SK-N-SH treated with all-trans-retinoic acid at 6 μM for 48 hours (cell line): ENCODE results near the gene ASAP2.
A peak's percentile ranks its signal among the peaks of the same experiment; 100 is the strongest.

Experiments used
- ATAC-seq: fragments of 200-7000 bp; cut with Tn5 transposase; 3 replicates; pipeline ENCODE4 v1.9.1; 2020; ENCODE audit warnings: mild to moderate bottlenecking, moderate library complexity
- ARNTL ChIP-seq: fragments of 450-650 bp; formaldehyde crosslinking; IDR thresholded peaks from 2 replicates; pipeline ENCODE4 v1.5.0; 2020; ENCODE audit warnings: low read depth, mild to moderate bottlenecking, moderate library complexity, borderline replicate concordance
- BACH2 ChIP-seq: fragments of 250-450 bp; sonication (Bioruptor Pico); IDR thresholded peaks from 2 replicates; pipeline ENCODE4 v1.9.0; 2021; ENCODE audit warnings: mild to moderate bottlenecking, borderline replicate concordance
- CREB5 ChIP-seq: fragments of 250-450 bp; sonication (Bioruptor Pico); IDR thresholded peaks from 2 replicates; pipeline ENCODE4 v1.5.1; 2020; ENCODE audit warnings: low read depth, mild to moderate bottlenecking, moderate library complexity
- CSDC2 ChIP-seq: fragments of 250-450 bp; sonication (Bioruptor Pico); IDR thresholded peaks from 2 replicates; pipeline ENCODE4 v1.5.0; 2020; ENCODE audit warnings: mild to moderate bottlenecking, moderate library complexity
- ESRRG ChIP-seq: fragments of 250-450 bp; sonication (Bioruptor Pico); IDR thresholded peaks from 2 replicates; pipeline ENCODE4 v1.6.1; 2021; ENCODE audit warnings: mild to moderate bottlenecking
- GLIS3 ChIP-seq: fragments of 250-450 bp; sonication (Bioruptor Pico); IDR thresholded peaks from 2 replicates; pipeline ENCODE4 v1.5.0; 2020; ENCODE audit warnings: mild to moderate bottlenecking, moderate library complexity
- ISL1 ChIP-seq: fragments of 250-450 bp; sonication (Bioruptor Pico); IDR thresholded peaks from 2 replicates; pipeline ENCODE4 v2.1.2; 2022; ENCODE audit warnings: mild to moderate bottlenecking, moderate library complexity
- OSR1 ChIP-seq: fragments of 250-450 bp; sonication (Bioruptor Pico); IDR thresholded peaks from 2 replicates; pipeline ENCODE4 v1.8.0; 2022; ENCODE audit warnings: moderate library complexity, mild to moderate bottlenecking, inconsistent platforms
- PATZ1 ChIP-seq: fragments of 250-450 bp; sonication (Bioruptor Pico); IDR thresholded peaks from 2 replicates; pipeline ENCODE4 v1.8.0; 2020; ENCODE audit warnings: mild to moderate bottlenecking, moderate library complexity, borderline replicate concordance
- POU6F1 ChIP-seq: fragments of 250-450 bp; sonication (Bioruptor Pico); IDR thresholded peaks from 2 replicates; pipeline ENCODE4 v1.8.0; 2021; ENCODE audit warnings: low read depth, mild to moderate bottlenecking, moderate library complexity, borderline replicate concordance
- PPARA ChIP-seq: fragments of 250-450 bp; sonication (Bioruptor Pico); IDR thresholded peaks from 2 replicates; pipeline ENCODE4 v1.5.0; 2020; ENCODE audit warnings: mild to moderate bottlenecking, borderline replicate concordance
- RARB ChIP-seq: fragments of 250-450 bp; sonication (Bioruptor Pico); IDR thresholded peaks from 2 replicates; pipeline ENCODE4 v1.8.0; 2021; ENCODE audit warnings: mild to moderate bottlenecking, moderate library complexity
- SNAI2 ChIP-seq: fragments of 250-450 bp; sonication (Bioruptor Pico); IDR thresholded peaks from 2 replicates; pipeline ENCODE4 v1.5.0; 2020; ENCODE audit warnings: mild to moderate bottlenecking, moderate library complexity
- TCF4 ChIP-seq: fragments of 250-450 bp; sonication (Bioruptor Pico); IDR thresholded peaks from 2 replicates; pipeline ENCODE4 v1.8.0; 2021; ENCODE audit warnings: mild to moderate bottlenecking, moderate library complexity, borderline replicate concordance
- TOX ChIP-seq: fragments of 250-450 bp; sonication (Bioruptor Pico); IDR thresholded peaks from 2 replicates; pipeline ENCODE4 v1.8.0; 2021; ENCODE audit warnings: mild to moderate bottlenecking, moderate library complexity, borderline replicate concordance
- TSHZ2 ChIP-seq: fragments of 250-450 bp; sonication (Bioruptor Pico); IDR thresholded peaks from 2 replicates; pipeline ENCODE4 v1.5.0; 2020; ENCODE audit warnings: mild to moderate bottlenecking, moderate library complexity
- ZC3H10 ChIP-seq: fragments of 250-450 bp; sonication (Bioruptor Pico); IDR thresholded peaks from 2 replicates; pipeline ENCODE4 v1.5.1; 2021; ENCODE audit warnings: mild to moderate bottlenecking, moderate library complexity
- ZFP3 ChIP-seq: fragments of 250-450 bp; sonication (Bioruptor Pico); IDR thresholded peaks from 2 replicates; pipeline ENCODE4 v1.5.0; 2020; ENCODE audit warnings: mild to moderate bottlenecking, moderate library complexity
- ZFP30 ChIP-seq: fragments of 450-650 bp; formaldehyde crosslinking; IDR thresholded peaks from 2 replicates; pipeline ENCODE4 v1.5.0; 2022; ENCODE audit warnings: mild to moderate bottlenecking, moderate library complexity
- ZNF565 ChIP-seq: fragments of 450-650 bp; formaldehyde crosslinking; conservative IDR thresholded peaks from 2 replicates; pipeline ENCODE4 v1.5.0; 2020; ENCODE audit warnings: low read depth, mild to moderate bottlenecking, moderate library complexity
- ZNF70 ChIP-seq: fragments of 450-650 bp; formaldehyde crosslinking; IDR thresholded peaks from 2 replicates; pipeline ENCODE4 v1.5.0; 2020; ENCODE audit warnings: mild to moderate bottlenecking, moderate library complexity
- ZNF8 ChIP-seq: fragments of 450-650 bp; formaldehyde crosslinking; IDR thresholded peaks from 2 replicates; pipeline ENCODE4 v1.5.0; 2020; ENCODE audit warnings: mild to moderate bottlenecking, moderate library complexity

Gene ASAP2

GRCh38 chr2:9200633-9201015 lies 6.0 kb upstream of the ASAP2 start:
- TF ChIP-seq TCF4 (CRISPR knock-in tag) = no peak
- no peak for TF ChIP-seq POU6F1 (CRISPR knock-in tag)
- TF ChIP-seq CREB5 (CRISPR knock-in tag) = no peak
- TF ChIP-seq ZC3H10 (CRISPR knock-in tag) = no peak
- TF ChIP-seq CSDC2 = no peak
- no peak for TF ChIP-seq ZNF8
- TF ChIP-seq OSR1 (CRISPR knock-in tag) = no peak
- TF ChIP-seq TSHZ2 (CRISPR knock-in tag) = no peak
- no peak for TF ChIP-seq SNAI2 (CRISPR knock-in tag)
- TF ChIP-seq RARB (CRISPR knock-in tag) = no peak
- no peak for TF ChIP-seq ZNF70 (CRISPR knock-in tag)
- no peak for TF ChIP-seq ISL1 (CRISPR knock-in tag)
- TF ChIP-seq GLIS3 (CRISPR knock-in tag) = no peak
- no peak for TF ChIP-seq PATZ1 (CRISPR knock-in tag)
- peak; percentile 36 for ATAC-seq

GRCh38 chr2:9201185-9201891 lies 5.3 kb upstream of the ASAP2 start:
- TF ChIP-seq ISL1 (CRISPR knock-in tag) (peak; percentile 57; the same call in 1 of the 2 replicates), GLIS3 (CRISPR knock-in tag) (no peak)
- TF ChIP-seq, all 23 proteins: peak for 1

GRCh38 chr2:9203006-9203405 lies 3.6 kb upstream of the ASAP2 start:
- TF ChIP-seq ESRRG (CRISPR knock-in tag) (no peak), OSR1 (CRISPR knock-in tag) (no peak), BACH2 (CRISPR knock-in tag) (no peak), ISL1 (CRISPR knock-in tag) (0 out of 2 replicates have a peak, but pooled peaks have one; percentile 3), CSDC2 (no peak), TOX (no peak), PPARA (CRISPR knock-in tag) (no peak)
- no peak for ATAC-seq

More at GRCh38 chr2:9201185-9201891, 5.3 kb upstream of the ASAP2 start:
- peak; percentile 77 for ATAC-seq

GRCh38 chr2:9203876-9204275 lies 2.7 kb upstream of the ASAP2 start:
- ATAC-seq = no peak
- no peak for TF ChIP-seq ISL1 (CRISPR knock-in tag)
- no peak for TF ChIP-seq PPARA (CRISPR knock-in tag)
- TF ChIP-seq PATZ1 (CRISPR knock-in tag) = no peak
- no peak for TF ChIP-seq ARNTL (CRISPR knock-in tag)
- no peak for TF ChIP-seq ZNF8
- TF ChIP-seq ZFP3 = no peak
- TF ChIP-seq ZNF70 (CRISPR knock-in tag) = no peak
- TF ChIP-seq CREB5 (CRISPR knock-in tag) = no peak
- TF ChIP-seq ZFP30 = no peak
- no peak for TF ChIP-seq POU6F1 (CRISPR knock-in tag)
- TF ChIP-seq GLIS3 (CRISPR knock-in tag) = no peak
- TF ChIP-seq OSR1 (CRISPR knock-in tag) = no peak
- no peak for TF ChIP-seq CSDC2
- TF ChIP-seq ZC3H10 (CRISPR knock-in tag) = no peak
- no peak for TF ChIP-seq ZNF565 (CRISPR knock-in tag)
- TF ChIP-seq TOX = no peak
